Measurements from ENCODE around the gene NANOS2. TPM values are rescaled to one million over a fixed set of nuclear protein-coding genes. Genes with fewer than 3 reads are reported as not detected.

Gene NANOS2
- total and polyA plus RNA-seq, 2 of the 13 experiments (the other 11 are each of a cell fraction or from before 2014, with no cell fraction given) = not detected

DNA sequence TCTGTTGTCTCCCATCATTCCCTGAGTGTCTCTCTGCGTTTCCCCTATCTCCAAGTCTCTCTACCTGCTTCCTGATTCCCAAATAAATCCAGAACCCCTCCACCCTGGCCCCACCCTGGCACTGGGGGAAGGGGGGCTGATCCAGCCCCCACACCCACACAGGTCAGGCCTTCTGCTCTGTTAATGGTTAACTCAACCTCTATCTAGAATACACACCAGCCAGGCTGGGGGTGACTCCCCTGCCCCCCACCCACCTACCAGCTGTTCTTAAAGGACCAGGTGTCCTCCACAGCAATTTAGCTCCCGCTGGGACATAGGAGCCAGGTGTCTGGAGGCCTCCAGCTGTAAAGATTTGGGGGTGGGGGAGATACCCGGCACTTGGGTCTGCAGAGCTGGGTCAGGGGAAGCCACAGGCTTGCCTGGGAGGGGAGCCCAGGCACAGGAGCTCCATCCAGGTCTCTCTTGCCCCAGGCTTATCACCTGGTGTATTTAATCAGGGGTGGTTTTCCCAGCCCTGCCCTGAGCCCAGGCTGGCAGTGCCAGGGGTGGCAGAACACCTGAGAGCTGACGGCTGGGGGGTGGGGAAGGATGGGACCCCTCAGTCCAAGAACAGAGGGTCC is 32.6 kb downstream of the NANOS2 start (continued):
- TF ChIP-seq, protein P1, sequence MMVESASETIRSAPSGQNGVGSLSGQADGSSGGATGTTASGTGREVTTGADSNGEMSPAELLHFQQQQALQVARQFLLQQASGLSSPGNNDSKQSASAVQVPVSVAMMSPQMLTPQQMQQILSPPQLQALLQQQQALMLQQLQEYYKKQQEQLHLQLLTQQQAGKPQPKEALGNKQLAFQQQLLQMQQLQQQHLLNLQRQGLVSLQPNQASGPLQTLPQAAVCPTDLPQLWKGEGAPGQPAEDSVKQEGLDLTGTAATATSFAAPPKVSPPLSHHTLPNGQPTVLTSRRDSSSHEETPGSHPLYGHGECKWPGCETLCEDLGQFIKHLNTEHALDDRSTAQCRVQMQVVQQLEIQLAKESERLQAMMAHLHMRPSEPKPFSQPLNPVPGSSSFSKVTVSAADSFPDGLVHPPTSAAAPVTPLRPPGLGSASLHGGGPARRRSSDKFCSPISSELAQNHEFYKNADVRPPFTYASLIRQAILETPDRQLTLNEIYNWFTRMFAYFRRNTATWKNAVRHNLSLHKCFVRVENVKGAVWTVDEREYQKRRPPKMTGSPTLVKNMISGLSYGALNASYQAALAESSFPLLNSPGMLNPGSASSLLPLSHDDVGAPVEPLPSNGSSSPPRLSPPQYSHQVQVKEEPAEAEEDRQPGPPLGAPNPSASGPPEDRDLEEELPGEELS (CRISPR knock-in tag; IDR thresholded peaks at IDR 0.05) = peak; percentile 89
- TF ChIP-seq KMT2B (CRISPR knock-in tag; IDR thresholded peaks at IDR 0.05) = no peak
- TF ChIP-seq ZNF547 (CRISPR knock-in tag; IDR thresholded peaks at IDR 0.05) = peak; percentile 74; the same call in 1 of the 2 replicates
- TF ChIP-seq U2AF2 (IDR thresholded peaks at IDR 0.05; ENCODE audit: low read depth, low read length) = no peak
- TF ChIP-seq SYNCRIP (IDR thresholded peaks at IDR 0.05; ENCODE audit: insufficient read depth, low read depth, low read length) = no peak
- 0 out of 2 replicates have a peak, but pooled peaks have one; percentile 20 for TF ChIP-seq ZNF546 (CRISPR knock-in tag; conservative IDR thresholded peaks at IDR 0.05)
- TF ChIP-seq REL (CRISPR knock-in tag; conservative IDR thresholded peaks at IDR 0.05) = no peak; the same call in 1 of the 2 replicates
- peak; percentile 25; the same call in 1 of the 2 replicates for TF ChIP-seq CEBPG (CRISPR knock-in tag; IDR thresholded peaks at IDR 0.05)
- no peak; the same call in 1 of the 2 replicates for TF ChIP-seq ZNF816 (CRISPR knock-in tag; IDR thresholded peaks at IDR 0.05; ENCODE audit: borderline replicate concordance)
- TF ChIP-seq TCF7 (IDR thresholded peaks at IDR 0.05; ENCODE audit: low read depth) = peak; percentile 30
- TF ChIP-seq SOX13 (IDR thresholded peaks at IDR 0.05) = no peak
- TF ChIP-seq SOX13 (CRISPR knock-in tag; conservative IDR thresholded peaks at IDR 0.05 in 1 of 2, IDR thresholded peaks at IDR 0.05 in 1 of 2) = peak in 1 of 2 experiments; percentile 71; a peak in 2 of 4 replicates
- TF ChIP-seq, protein P2, sequence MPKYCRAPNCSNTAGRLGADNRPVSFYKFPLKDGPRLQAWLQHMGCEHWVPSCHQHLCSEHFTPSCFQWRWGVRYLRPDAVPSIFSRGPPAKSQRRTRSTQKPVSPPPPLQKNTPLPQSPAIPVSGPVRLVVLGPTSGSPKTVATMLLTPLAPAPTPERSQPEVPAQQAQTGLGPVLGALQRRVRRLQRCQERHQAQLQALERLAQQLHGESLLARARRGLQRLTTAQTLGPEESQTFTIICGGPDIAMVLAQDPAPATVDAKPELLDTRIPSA (CRISPR knock-in tag; IDR thresholded peaks at IDR 0.05; ENCODE audit: borderline replicate concordance) = no peak; the same call in 1 of the 2 replicates
- TF ChIP-seq TBX2 (CRISPR knock-in tag; IDR thresholded peaks at IDR 0.05; ENCODE audit: borderline replicate concordance) = peak; percentile 42; the same call in 1 of the 2 replicates
- peak; percentile 53; the same call in 1 of the 2 replicates for TF ChIP-seq FOXK1 (CRISPR knock-in tag; IDR thresholded peaks at IDR 0.05; ENCODE audit: borderline replicate concordance, low read depth)
- peak; percentile 85; the same call in 1 of the 2 replicates for TF ChIP-seq GATA4 (IDR thresholded peaks at IDR 0.05; ENCODE audit: borderline replicate concordance, low read depth)
- TF ChIP-seq, protein P3, sequence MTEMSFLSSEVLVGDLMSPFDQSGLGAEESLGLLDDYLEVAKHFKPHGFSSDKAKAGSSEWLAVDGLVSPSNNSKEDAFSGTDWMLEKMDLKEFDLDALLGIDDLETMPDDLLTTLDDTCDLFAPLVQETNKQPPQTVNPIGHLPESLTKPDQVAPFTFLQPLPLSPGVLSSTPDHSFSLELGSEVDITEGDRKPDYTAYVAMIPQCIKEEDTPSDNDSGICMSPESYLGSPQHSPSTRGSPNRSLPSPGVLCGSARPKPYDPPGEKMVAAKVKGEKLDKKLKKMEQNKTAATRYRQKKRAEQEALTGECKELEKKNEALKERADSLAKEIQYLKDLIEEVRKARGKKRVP (CRISPR knock-in tag; IDR thresholded peaks at IDR 0.05) = peak in 1 of 2 experiments; percentile 34; a peak in 1 of 4 replicates
- peak; percentile 40; the same call in 1 of the 2 replicates for TF ChIP-seq PPARG (CRISPR knock-in tag; conservative IDR thresholded peaks at IDR 0.05)
- no peak for TF ChIP-seq ZNF234 (CRISPR knock-in tag; conservative IDR thresholded peaks at IDR 0.05)
- no peak for TF ChIP-seq EZH2 (conservative IDR thresholded peaks at IDR 0.05; ENCODE audit: low read depth, low read length)
- no peak for TF ChIP-seq ZBTB42 (CRISPR knock-in tag; IDR thresholded peaks at IDR 0.05)
- TF ChIP-seq HOXA9 (CRISPR knock-in tag; IDR thresholded peaks at IDR 0.05; ENCODE audit: borderline replicate concordance) = 0 out of 2 replicates have a peak, but pooled peaks have one; percentile 59
- TF ChIP-seq NFYC (CRISPR knock-in tag; IDR thresholded peaks at IDR 0.05) = peak; percentile 16; the same call in 1 of the 2 replicates
- no peak for TF ChIP-seq SSRP1 (CRISPR knock-in tag; IDR thresholded peaks at IDR 0.05)
- peak; percentile 52; the same call in 1 of the 2 replicates for TF ChIP-seq ZNF589 (CRISPR knock-in tag; conservative IDR thresholded peaks at IDR 0.05)
- TF ChIP-seq, protein P4, sequence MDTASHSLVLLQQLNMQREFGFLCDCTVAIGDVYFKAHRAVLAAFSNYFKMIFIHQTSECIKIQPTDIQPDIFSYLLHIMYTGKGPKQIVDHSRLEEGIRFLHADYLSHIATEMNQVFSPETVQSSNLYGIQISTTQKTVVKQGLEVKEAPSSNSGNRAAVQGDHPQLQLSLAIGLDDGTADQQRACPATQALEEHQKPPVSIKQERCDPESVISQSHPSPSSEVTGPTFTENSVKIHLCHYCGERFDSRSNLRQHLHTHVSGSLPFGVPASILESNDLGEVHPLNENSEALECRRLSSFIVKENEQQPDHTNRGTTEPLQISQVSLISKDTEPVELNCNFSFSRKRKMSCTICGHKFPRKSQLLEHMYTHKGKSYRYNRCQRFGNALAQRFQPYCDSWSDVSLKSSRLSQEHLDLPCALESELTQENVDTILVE (CRISPR knock-in tag; IDR thresholded peaks at IDR 0.05) = peak; percentile 22; the same call in 1 of the 2 replicates
- no peak for TF ChIP-seq ZNF557 (CRISPR knock-in tag; IDR thresholded peaks at IDR 0.05)

All from HepG2 (cell line).